ENCODE results near the gene FABP1.

FABP1 gene

GRCh38 chr2:88087073-88087472, 40.8 kb downstream of the FABP1 start:
- H3K4me3 ChIP-seq (ENCODE audit: low read length in 2 of 2): no peak overlapping the region
- no peak overlapping the region for H4K8ac ChIP-seq (ENCODE audit: low read depth, low read length)
- H2BK5ac ChIP-seq (ENCODE audit: low read length): no peak overlapping the region
- H3K79me1 ChIP-seq (ENCODE audit: low read depth, low read length): no peaks in the 10 kb centered on the region
- no CpG with 5 or more reads among the region's 2 CpGs for WGBS, 2 donors (ENCODE audit: extremely low coverage in 2 of 2, insufficient read length in 2 of 2, insufficient replicate concordance in 1 of 2)
- DNase-seq (ENCODE audit: low spot score): no peak
- no peak overlapping the region for H2AK5ac ChIP-seq (ENCODE audit: low read depth, low read length)
- H2BK120ac ChIP-seq (ENCODE audit: low read depth, low read length): no peak overlapping the region
- no peak overlapping the region for H3K9ac ChIP-seq (ENCODE audit: low read depth, low read length, poor library complexity)
- no peak overlapping the region for H2AFZ ChIP-seq (ENCODE audit: low read length)
- no peaks in the 10 kb centered on the region for H3K27me3 ChIP-seq (ENCODE audit: control insufficient read depth in 3 of 3, insufficient read depth in 3 of 3, low read depth in 1 of 3, low read length in 3 of 3)
- no peaks in the 10 kb centered on the region for H3K9me3 ChIP-seq (replicated peaks in 1 of 2; ENCODE audit: control insufficient read depth in 2 of 2, insufficient read depth in 1 of 2, low read depth in 1 of 2, low read length in 2 of 2)
- no peak overlapping the region for H3K4ac ChIP-seq (ENCODE audit: low read length)
- H2BK15ac ChIP-seq (ENCODE audit: low read length): no peak overlapping the region
- no peak overlapping the region for H3K23ac ChIP-seq (ENCODE audit: low read depth, low read length, poor library complexity)
- no peak overlapping the region for H3K4me2 ChIP-seq (ENCODE audit: insufficient read depth, low read length, poor library complexity, severe bottlenecking)
- peaks cover 0 to 2% of the 10 kb centered on the region in 2 donors for H3K4me1 ChIP-seq (ENCODE audit: control insufficient read depth in 2 of 2, insufficient read depth in 1 of 2, low read depth in 1 of 2, low read length in 2 of 2)
- H4K91ac ChIP-seq (ENCODE audit: low read depth, low read length, poor library complexity): no peak overlapping the region
- no peak overlapping the region for H3K14ac ChIP-seq (ENCODE audit: low read length)
- no peak overlapping the region for H3K27ac ChIP-seq (replicated peaks; ENCODE audit: low read length)
- H2BK12ac ChIP-seq (ENCODE audit: low read length): no peak overlapping the region
- H3K36me3 ChIP-seq (replicated peaks in 1 of 2; ENCODE audit: control insufficient read depth in 2 of 2, insufficient read depth in 2 of 2, low read length in 2 of 2): no peaks in the 10 kb centered on the region
- H3K18ac ChIP-seq (ENCODE audit: low read length): no peak overlapping the region

DNA sequence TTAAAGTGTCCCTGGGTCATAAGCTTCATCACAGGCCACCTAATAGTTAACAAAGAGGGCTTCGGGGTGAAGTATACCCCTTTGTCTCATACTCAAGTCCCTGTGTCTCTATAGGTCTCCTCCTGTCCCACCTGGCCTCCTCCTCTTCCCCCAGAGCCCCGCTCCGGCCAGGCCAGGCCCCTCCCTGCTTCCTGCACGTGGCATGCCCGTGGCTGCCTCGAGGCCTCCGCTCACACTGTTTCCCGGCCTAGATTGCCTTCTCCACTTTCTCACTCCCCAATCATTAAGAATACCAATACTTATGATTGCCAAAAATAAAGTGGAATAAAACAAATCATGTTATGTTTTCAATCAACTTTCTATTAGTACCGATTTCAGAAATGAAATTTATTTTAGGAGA, 41.5 kb downstream of the FABP1 start:
- no peak overlapping the region for H2BK15ac ChIP-seq (ENCODE audit: low read length)
- H2BK5ac ChIP-seq (ENCODE audit: low read length): no peak overlapping the region
- H3K14ac ChIP-seq (ENCODE audit: low read length): no peak overlapping the region
- no peak overlapping the region for H3K18ac ChIP-seq (ENCODE audit: low read length)
- H3K4me2 ChIP-seq (ENCODE audit: insufficient read depth, low read length, poor library complexity, severe bottlenecking): no peak overlapping the region
- no peaks in the 10 kb centered on the region for H3K27me3 ChIP-seq (ENCODE audit: control insufficient read depth in 3 of 3, insufficient read depth in 3 of 3, low read depth in 1 of 3, low read length in 3 of 3)
- DNase-seq (ENCODE audit: low spot score): no peak
- no peaks in the 10 kb centered on the region for H3K79me1 ChIP-seq (ENCODE audit: low read depth, low read length)
- H3K36me3 ChIP-seq (replicated peaks in 1 of 2; ENCODE audit: control insufficient read depth in 2 of 2, insufficient read depth in 2 of 2, low read length in 2 of 2): no peaks in the 10 kb centered on the region
- H3K4me3 ChIP-seq (ENCODE audit: low read length in 2 of 2): no peak overlapping the region
- H4K8ac ChIP-seq (ENCODE audit: low read depth, low read length): no peak overlapping the region
- H2AK5ac ChIP-seq (ENCODE audit: low read depth, low read length): no peak overlapping the region
- no peak overlapping the region for H3K23ac ChIP-seq (ENCODE audit: low read depth, low read length, poor library complexity)
- peaks cover 0 to 2% of the 10 kb centered on the region in 2 donors for H3K4me1 ChIP-seq (ENCODE audit: control insufficient read depth in 2 of 2, insufficient read depth in 1 of 2, low read depth in 1 of 2, low read length in 2 of 2)
- no CpG with 5 or more reads among the region's 9 CpGs for WGBS, 2 donors (ENCODE audit: extremely low coverage in 2 of 2, insufficient read length in 2 of 2, insufficient replicate concordance in 1 of 2)
- H2BK120ac ChIP-seq (ENCODE audit: low read depth, low read length): no peak overlapping the region
- no peak overlapping the region for H2BK12ac ChIP-seq (ENCODE audit: low read length)
- H4K91ac ChIP-seq (ENCODE audit: low read depth, low read length, poor library complexity): no peak overlapping the region
- no peak overlapping the region for H2AFZ ChIP-seq (ENCODE audit: low read length)
- H3K9me3 ChIP-seq (replicated peaks in 1 of 2; ENCODE audit: control insufficient read depth in 2 of 2, insufficient read depth in 1 of 2, low read depth in 1 of 2, low read length in 2 of 2): no peaks in the 10 kb centered on the region
- H3K4ac ChIP-seq (ENCODE audit: low read length): no peak overlapping the region
- H3K9ac ChIP-seq (ENCODE audit: low read depth, low read length, poor library complexity): no peak overlapping the region
- no peak overlapping the region for H3K27ac ChIP-seq (replicated peaks; ENCODE audit: low read length)

- no peak for DNase-seq (ENCODE audit: low spot score)
- Histone ChIP-seq H2AK5ac (ENCODE audit: low read depth, low read length) (no peak overlapping the region), H3K14ac (ENCODE audit: low read length) (no peak overlapping the region), H2BK5ac (ENCODE audit: low read length) (no peak overlapping the region), H3K23ac (ENCODE audit: low read depth, low read length, poor library complexity) (no peak overlapping the region), H3K18ac (ENCODE audit: low read length) (no peak overlapping the region), H3K27me3 (ENCODE audit: control insufficient read depth in 3 of 3, insufficient read depth in 3 of 3, low read depth in 1 of 3, low read length in 3 of 3) (no peaks in the 10 kb centered on the region), H2AFZ (ENCODE audit: low read length) (no peak overlapping the region), H3K4me3 (ENCODE audit: low read length in 2 of 2) (no peak overlapping the region), H3K9ac (ENCODE audit: low read depth, low read length, poor library complexity) (no peak overlapping the region), H3K36me3 (replicated peaks in 1 of 2; ENCODE audit: control insufficient read depth in 2 of 2, insufficient read depth in 2 of 2, low read length in 2 of 2) (no peaks in the 10 kb centered on the region), H2BK120ac (ENCODE audit: low read depth, low read length) (no peak overlapping the region), H3K79me1 (ENCODE audit: low read depth, low read length) (no peaks in the 10 kb centered on the region), H2BK15ac (ENCODE audit: low read length) (no peak overlapping the region), H3K4me2 (ENCODE audit: insufficient read depth, low read length, poor library complexity, severe bottlenecking) (no peak overlapping the region), H3K4ac (ENCODE audit: low read length) (no peak overlapping the region), H3K4me1 (ENCODE audit: control insufficient read depth in 2 of 2, insufficient read depth in 1 of 2, low read depth in 1 of 2, low read length in 2 of 2) (no peaks in the 10 kb centered on the region), H3K27ac (replicated peaks; ENCODE audit: low read length) (no peak overlapping the region), H4K8ac (ENCODE audit: low read depth, low read length) (no peak overlapping the region), H4K91ac (ENCODE audit: low read depth, low read length, poor library complexity) (no peak overlapping the region), H2BK12ac (ENCODE audit: low read length) (no peak overlapping the region), H3K9me3 (replicated peaks in 1 of 2; ENCODE audit: control insufficient read depth in 2 of 2, insufficient read depth in 1 of 2, low read depth in 1 of 2, low read length in 2 of 2) (no peaks in the 10 kb centered on the region)
- no CpG with 5 or more reads among the region's 5 CpGs for WGBS, 2 donors (ENCODE audit: extremely low coverage in 2 of 2, insufficient read length in 2 of 2, insufficient replicate concordance in 1 of 2)
Measured at GRCh38 chr2:88085602-88086001, 42.3 kb downstream of the FABP1 start.

DNA sequence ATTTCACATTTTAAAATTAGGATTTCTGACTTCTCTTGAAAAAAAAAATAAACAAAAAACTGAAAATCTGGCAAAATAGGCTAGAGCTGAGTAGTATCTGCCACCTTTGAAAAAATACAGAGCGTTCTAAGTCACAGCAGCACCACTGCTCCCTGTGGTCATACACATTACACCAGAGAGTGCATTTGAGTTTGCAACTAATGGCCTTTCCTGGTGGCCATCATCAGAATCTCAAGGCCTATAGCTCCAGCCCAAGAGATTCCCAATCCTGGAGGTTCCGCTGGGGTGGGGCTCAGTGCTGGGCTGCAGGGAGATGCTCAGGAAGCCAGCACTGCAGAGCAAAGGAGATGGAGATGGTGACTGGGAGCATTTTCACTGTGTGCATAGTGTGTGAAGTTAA, 42.8 kb downstream of the FABP1 start:
- no peak overlapping the region for H2AFZ ChIP-seq (ENCODE audit: low read length)
- H4K8ac ChIP-seq (ENCODE audit: low read depth, low read length): no peak overlapping the region
- H3K18ac ChIP-seq (ENCODE audit: low read length): no peak overlapping the region
- no peaks in the 10 kb centered on the region for H3K36me3 ChIP-seq (replicated peaks in 1 of 2; ENCODE audit: control insufficient read depth in 2 of 2, insufficient read depth in 2 of 2, low read length in 2 of 2)
- no peak overlapping the region for H3K4me3 ChIP-seq (ENCODE audit: low read length in 2 of 2)
- H3K79me1 ChIP-seq (ENCODE audit: low read depth, low read length): no peaks in the 10 kb centered on the region
- H2BK15ac ChIP-seq (ENCODE audit: low read length): no peak overlapping the region
- H3K4ac ChIP-seq (ENCODE audit: low read length): no peak overlapping the region
- H2BK5ac ChIP-seq (ENCODE audit: low read length): no peak overlapping the region
- no peak overlapping the region for H3K23ac ChIP-seq (ENCODE audit: low read depth, low read length, poor library complexity)
- H3K27ac ChIP-seq (replicated peaks; ENCODE audit: low read length): no peak overlapping the region
- H3K9me3 ChIP-seq (replicated peaks in 1 of 2; ENCODE audit: control insufficient read depth in 2 of 2, insufficient read depth in 1 of 2, low read depth in 1 of 2, low read length in 2 of 2): no peaks in the 10 kb centered on the region
- DNase-seq (ENCODE audit: low spot score): no peak
- WGBS, 2 donors (ENCODE audit: extremely low coverage in 2 of 2, insufficient read length in 2 of 2, insufficient replicate concordance in 1 of 2): no CpG with 5 or more reads among the region's 2 CpGs
- H2BK12ac ChIP-seq (ENCODE audit: low read length): no peak overlapping the region
- no peak overlapping the region for H3K4me2 ChIP-seq (ENCODE audit: insufficient read depth, low read length, poor library complexity, severe bottlenecking)
- no peak overlapping the region for H2AK5ac ChIP-seq (ENCODE audit: low read depth, low read length)
- no peak overlapping the region for H4K91ac ChIP-seq (ENCODE audit: low read depth, low read length, poor library complexity)
- no peaks in the 10 kb centered on the region for H3K27me3 ChIP-seq (ENCODE audit: control insufficient read depth in 3 of 3, insufficient read depth in 3 of 3, low read depth in 1 of 3, low read length in 3 of 3)
- H3K9ac ChIP-seq (ENCODE audit: low read depth, low read length, poor library complexity): no peak overlapping the region
- H3K4me1 ChIP-seq (ENCODE audit: control insufficient read depth in 2 of 2, insufficient read depth in 1 of 2, low read depth in 1 of 2, low read length in 2 of 2): no peaks in the 10 kb centered on the region
- no peak overlapping the region for H2BK120ac ChIP-seq (ENCODE audit: low read depth, low read length)
- no peak overlapping the region for H3K14ac ChIP-seq (ENCODE audit: low read length)

Data from neuronal stem cell (in vitro differentiated cells).